Dendritic cell treated with granulocyte-macrophage colony-stimulating factor and Interleukin-4, amounts not matched to agents 40 ng/mL and 50 ng/mL, for 4 days (primary cell): Measurements from ENCODE around the gene HSD3B1.
"Not testable (repeated sequence)": the region's sequence is repeated elsewhere in the genome, so short reads cannot be mapped to it uniquely, and the experiment has no call there.

Experiments
- H3K27ac Mint-ChIP-seq: one replicate; pipeline ENCODE4 v1.8.0; 2022; ENCODE audit warnings: mild to moderate bottlenecking, mixed read lengths
- H3K27me3 Mint-ChIP-seq: one replicate; pipeline ENCODE4 v1.8.0; 2022; ENCODE audit warnings: mild to moderate bottlenecking, mixed read lengths
- H3K36me3 Mint-ChIP-seq: one replicate; pipeline ENCODE4 v1.8.0; 2022; ENCODE audit warnings: low read depth, mixed read lengths
- H3K4me1 Mint-ChIP-seq: one replicate; pipeline ENCODE4 v1.8.0; 2022; ENCODE audit warnings: low read depth, mixed read lengths
- H3K4me3 Mint-ChIP-seq: one replicate; pipeline ENCODE4 v1.8.0; 2022; ENCODE audit warnings: mild to moderate bottlenecking, moderate library complexity, mixed read lengths
- H3K9me3 Mint-ChIP-seq: one replicate; pipeline ENCODE4 v1.8.0; 2022; ENCODE audit warnings: mixed read lengths
- intact Hi-C: fragments of 100-400 bp; cut with micrococcal nuclease; formaldehyde crosslinking; loops from one replicate; pipeline ENCODE4 v1.15.0; 2022

HSD3B1 gene

GRCh38 chr1:119551218-119551617 lies 44.2 kb downstream of the HSD3B1 start:
- Mint-ChIP-seq H3K27ac (peak overlapping the region; percentile 71), H3K4me1 (peaks cover 11% of the 10 kb centered on the region), H3K9me3 (no peaks in the 10 kb centered on the region), H3K27me3 (no peaks in the 10 kb centered on the region), H3K4me3 (no peak overlapping the region), H3K36me3 (peaks cover 5% of the 10 kb centered on the region)
- intact Hi-C loops, result loop anchor here (2.0 kb wide), 1 partner anchor 126 kb away; no protein-coding TSS in a partner anchor

DNA sequence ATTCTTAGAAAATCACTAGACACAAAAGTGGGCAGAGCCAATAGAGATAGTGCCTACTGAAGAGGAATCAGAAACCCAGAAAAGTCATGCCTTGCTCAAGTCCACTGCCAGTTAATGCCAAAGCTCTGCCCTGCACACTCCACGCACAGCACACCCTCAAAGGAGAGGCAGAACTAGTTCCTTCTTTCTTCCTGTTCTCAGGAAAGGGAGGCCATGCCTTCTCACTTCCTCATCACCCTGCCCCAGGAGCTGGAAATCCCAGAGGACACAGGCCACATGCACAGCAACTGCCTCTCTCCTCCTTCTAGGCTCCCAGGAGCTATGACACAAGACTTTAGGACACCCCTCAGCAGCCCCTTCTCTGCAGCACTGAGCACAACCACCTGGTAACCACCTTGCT lies 45.6 kb downstream of the HSD3B1 start:
- H3K4me3 Mint-ChIP-seq, H3K9me3 Mint-ChIP-seq, intact Hi-C loops, H3K36me3 Mint-ChIP-seq, H3K27me3 Mint-ChIP-seq: not testable (repeated sequence)
- peak overlapping the region; percentile 71 for H3K27ac Mint-ChIP-seq
- H3K4me1 Mint-ChIP-seq, result peaks cover 11% of the 10 kb centered on the region

- Mint-ChIP-seq H3K27ac (peak overlapping the region; percentile 80), H3K4me1 (peaks cover 11% of the 10 kb centered on the region)
- H3K4me3 Mint-ChIP-seq, result not testable (repeated sequence)
Observed at GRCh38 chr1:119553302-119554071, 46.5 kb downstream of the HSD3B1 start.

GRCh38 chr1:119554183-119554582 lies 47.2 kb downstream of the HSD3B1 start:
- H3K27me3 Mint-ChIP-seq, result no peaks in the 10 kb centered on the region
- H3K27ac Mint-ChIP-seq, result peak overlapping the region; percentile 80
- H3K36me3 Mint-ChIP-seq, result peaks cover 5% of the 10 kb centered on the region
- H3K4me3 Mint-ChIP-seq, result no peak overlapping the region
- no peaks in the 10 kb centered on the region for H3K9me3 Mint-ChIP-seq
- H3K4me1 Mint-ChIP-seq, result peaks cover 11% of the 10 kb centered on the region
- intact Hi-C loops, result no loop called here

More at GRCh38 chr1:119553302-119554071, 46.5 kb downstream of the HSD3B1 start:
- H3K9me3 Mint-ChIP-seq, intact Hi-C loops, H3K36me3 Mint-ChIP-seq, H3K27me3 Mint-ChIP-seq: not testable (repeated sequence)

- Mint-ChIP-seq H3K4me1 (no peaks in the 10 kb centered on the region), H3K27ac (no peak overlapping the region), H3K27me3 (no peaks in the 10 kb centered on the region), H3K4me3 (no peak overlapping the region), H3K36me3 (no peaks in the 10 kb centered on the region), H3K9me3 (no peaks in the 10 kb centered on the region)
- intact Hi-C loops, result no loop called here
Observed at GRCh38 chr1:119556423-119556822, 49.4 kb downstream of the HSD3B1 start.

DNA sequence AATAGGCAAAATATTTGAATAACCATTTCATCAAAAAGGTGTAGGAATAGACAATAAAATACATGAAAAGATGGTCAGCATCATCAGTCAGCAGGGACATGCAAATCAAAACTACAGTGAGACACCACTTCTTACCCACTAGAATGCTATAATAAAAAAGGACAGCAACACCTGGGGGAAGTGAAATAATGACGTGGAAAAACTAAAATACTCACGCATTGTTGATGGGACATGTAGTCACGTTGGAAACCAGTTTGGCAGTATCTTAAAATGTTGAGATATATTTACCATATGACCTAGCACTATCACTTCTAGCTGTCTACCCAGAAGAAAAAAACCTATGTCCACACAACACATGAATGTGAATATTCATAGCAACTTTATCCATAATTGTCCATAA lies 53.4 kb downstream of the HSD3B1 start:
- H3K27me3 Mint-ChIP-seq, H3K27ac Mint-ChIP-seq, H3K36me3 Mint-ChIP-seq, H3K9me3 Mint-ChIP-seq, intact Hi-C loops, H3K4me3 Mint-ChIP-seq: not testable (repeated sequence)
- H3K4me1 Mint-ChIP-seq, result peaks cover 12% of the 10 kb centered on the region

DNA sequence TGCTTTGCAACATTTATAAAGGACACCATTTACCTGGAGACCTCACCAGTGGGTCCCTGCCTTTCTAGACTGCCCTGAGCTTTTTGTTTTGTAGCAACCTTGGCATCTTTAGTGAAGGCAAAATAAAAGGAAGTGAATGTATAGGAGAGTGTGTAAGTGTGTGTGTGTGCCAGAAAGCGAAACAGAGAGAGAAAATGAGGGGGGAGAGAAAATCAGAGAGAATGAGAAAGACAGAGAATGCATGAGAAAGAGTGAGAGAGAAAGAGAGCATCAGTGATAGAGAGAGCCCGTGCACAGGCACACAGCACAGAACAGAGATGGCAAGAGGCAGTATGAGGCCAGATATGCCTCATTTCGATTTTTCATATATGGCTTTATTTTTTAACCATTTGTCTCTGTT lies 57.5 kb downstream of the HSD3B1 start:
- Mint-ChIP-seq H3K27me3 (no peaks in the 10 kb centered on the region), H3K27ac (peak overlapping the region; percentile 54), H3K9me3 (no peaks in the 10 kb centered on the region), H3K4me1 (peaks cover 53% of the 10 kb centered on the region), H3K36me3 (no peaks in the 10 kb centered on the region), H3K4me3 (no peak overlapping the region)
- intact Hi-C loops, result no loop called here
